ENCODE data around the gene CPPED1. TPM values are rescaled to one million over a fixed set of nuclear protein-coding genes. Genes with fewer than 3 reads are reported as not detected.

The CPPED1 gene
- total RNA-seq, 4 donors from 2014 or later = 10.6 to 21.7 (median 16.7) TPM

DNA sequence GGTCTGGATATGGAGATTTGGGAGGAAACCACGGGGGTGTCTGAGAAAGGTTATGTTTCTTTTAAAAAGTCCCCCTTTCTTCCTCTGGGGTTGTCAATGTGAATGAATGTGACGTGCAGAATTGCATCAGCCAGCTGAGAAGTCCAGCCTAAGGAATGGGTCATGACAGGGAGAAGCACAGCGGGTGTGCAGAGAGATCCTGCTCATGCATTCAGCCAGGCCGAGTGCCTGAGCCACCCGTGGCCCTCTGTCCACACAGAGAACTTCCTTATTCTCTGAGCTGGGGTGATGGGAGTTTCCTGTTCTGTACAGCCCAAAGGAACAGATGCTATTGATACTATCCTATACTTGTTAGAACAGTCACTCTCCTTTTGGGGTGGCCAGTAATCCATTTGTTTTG, 117.9 kb downstream of the CPPED1 start:
- intact Hi-C loops (cut with DNase I) = no loop called here
- Histone ChIP-seq H3K27ac (replicated peaks in 1 of 4) (no peak overlapping the region), H3K4me1 (no peaks in the 10 kb centered on the region), H3K9me3 (no peaks in the 10 kb centered on the region), H3K27me3 (no peaks in the 10 kb centered on the region), H3K4me3 (no peak overlapping the region), H3K36me3 (peaks cover 0 to 2% (median 0%) of the 10 kb centered on the region in 4 donors)
- TF ChIP-seq POLR2AphosphoS5 (IDR thresholded peaks at IDR 0.05) = no peak
- 69% methylated on average over 5 of the region's 5 CpGs for WGBS
- DNase-seq (ENCODE audit: extremely low spot score) = no peak

DNA sequence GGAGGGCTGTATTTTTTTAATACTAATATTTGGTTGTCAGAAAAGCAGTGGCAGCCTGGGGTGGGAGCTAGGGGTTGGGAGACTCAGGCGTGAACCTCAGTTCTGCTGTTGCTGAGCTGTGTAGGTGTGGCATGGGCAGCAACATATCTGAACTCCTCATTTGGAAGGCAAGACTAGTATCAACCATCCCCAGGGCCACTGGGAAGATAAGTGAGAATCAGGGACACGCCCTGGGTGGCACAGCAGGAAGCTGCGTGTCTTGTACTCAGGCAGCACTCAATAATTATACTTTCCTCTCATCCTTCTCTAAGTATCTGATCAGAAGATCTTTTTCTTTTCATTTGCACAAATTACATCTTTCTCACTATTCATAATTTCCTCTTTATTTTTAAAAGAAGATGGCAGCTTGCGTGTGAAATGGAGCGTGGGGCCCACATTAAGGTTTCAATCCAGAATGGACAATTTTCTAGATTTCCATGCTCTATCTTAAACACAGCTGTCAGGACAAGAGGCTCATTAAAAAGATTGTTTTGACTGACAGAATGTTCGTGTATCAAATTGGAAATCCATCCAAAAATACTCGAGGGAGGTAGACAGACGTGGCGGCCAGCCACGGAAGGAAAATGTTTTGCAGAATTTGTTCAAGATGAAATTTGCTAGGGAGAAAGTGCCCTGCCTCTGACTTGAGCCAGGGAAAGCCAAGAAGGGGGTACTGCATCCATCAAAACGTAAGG, 121.1 kb downstream of the CPPED1 start:
- 92% methylated on average over 11 of the region's 11 CpGs for WGBS
- intact Hi-C loops (cut with DNase I) = no loop called here
- peaks cover 0 to 5% (median 2%) of the 10 kb centered on the region in 4 donors for H3K9me3 ChIP-seq
- H3K4me3 ChIP-seq = no peak overlapping the region
- DNase-seq (ENCODE audit: extremely low spot score) = no peak
- H3K27me3 ChIP-seq = no peaks in the 10 kb centered on the region
- no peaks in the 10 kb centered on the region for H3K4me1 ChIP-seq
- no peak for TF ChIP-seq POLR2A (IDR thresholded peaks at IDR 0.05; ENCODE audit: low read depth)
- TF ChIP-seq POLR2AphosphoS5 (IDR thresholded peaks at IDR 0.05) = no peak
- TF ChIP-seq EP300 (IDR thresholded peaks at IDR 0.05) = no peak
- TF ChIP-seq, protein P1, sequence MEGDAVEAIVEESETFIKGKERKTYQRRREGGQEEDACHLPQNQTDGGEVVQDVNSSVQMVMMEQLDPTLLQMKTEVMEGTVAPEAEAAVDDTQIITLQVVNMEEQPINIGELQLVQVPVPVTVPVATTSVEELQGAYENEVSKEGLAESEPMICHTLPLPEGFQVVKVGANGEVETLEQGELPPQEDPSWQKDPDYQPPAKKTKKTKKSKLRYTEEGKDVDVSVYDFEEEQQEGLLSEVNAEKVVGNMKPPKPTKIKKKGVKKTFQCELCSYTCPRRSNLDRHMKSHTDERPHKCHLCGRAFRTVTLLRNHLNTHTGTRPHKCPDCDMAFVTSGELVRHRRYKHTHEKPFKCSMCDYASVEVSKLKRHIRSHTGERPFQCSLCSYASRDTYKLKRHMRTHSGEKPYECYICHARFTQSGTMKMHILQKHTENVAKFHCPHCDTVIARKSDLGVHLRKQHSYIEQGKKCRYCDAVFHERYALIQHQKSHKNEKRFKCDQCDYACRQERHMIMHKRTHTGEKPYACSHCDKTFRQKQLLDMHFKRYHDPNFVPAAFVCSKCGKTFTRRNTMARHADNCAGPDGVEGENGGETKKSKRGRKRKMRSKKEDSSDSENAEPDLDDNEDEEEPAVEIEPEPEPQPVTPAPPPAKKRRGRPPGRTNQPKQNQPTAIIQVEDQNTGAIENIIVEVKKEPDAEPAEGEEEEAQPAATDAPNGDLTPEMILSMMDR (IDR thresholded peaks at IDR 0.05) = no peak
- no peaks in the 10 kb centered on the region for H3K36me3 ChIP-seq
- H3K27ac ChIP-seq (replicated peaks in 1 of 4) = no peak overlapping the region

DNA sequence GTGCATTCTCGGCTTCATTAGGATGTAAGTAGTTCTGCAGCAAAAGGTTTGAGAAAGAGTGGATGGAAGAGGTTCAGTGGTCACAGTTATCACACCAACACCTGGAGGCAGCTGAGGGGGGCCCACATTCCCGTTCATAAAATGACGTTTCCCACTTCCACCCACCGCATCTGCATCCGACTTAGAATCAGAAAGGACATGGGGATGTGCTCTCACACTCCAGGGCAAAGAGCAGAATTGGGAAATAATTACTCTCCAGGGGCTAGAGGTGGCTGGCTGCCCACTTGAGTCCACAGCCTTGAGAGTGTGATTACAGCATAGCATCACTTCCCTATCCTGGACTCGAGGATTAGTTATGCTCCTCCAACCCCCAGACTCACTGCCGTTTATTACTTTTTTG, 122.0 kb downstream of the CPPED1 start:
- DNase-seq (ENCODE audit: extremely low spot score) = no peak
- H3K4me3 ChIP-seq = no peak overlapping the region

DNA sequence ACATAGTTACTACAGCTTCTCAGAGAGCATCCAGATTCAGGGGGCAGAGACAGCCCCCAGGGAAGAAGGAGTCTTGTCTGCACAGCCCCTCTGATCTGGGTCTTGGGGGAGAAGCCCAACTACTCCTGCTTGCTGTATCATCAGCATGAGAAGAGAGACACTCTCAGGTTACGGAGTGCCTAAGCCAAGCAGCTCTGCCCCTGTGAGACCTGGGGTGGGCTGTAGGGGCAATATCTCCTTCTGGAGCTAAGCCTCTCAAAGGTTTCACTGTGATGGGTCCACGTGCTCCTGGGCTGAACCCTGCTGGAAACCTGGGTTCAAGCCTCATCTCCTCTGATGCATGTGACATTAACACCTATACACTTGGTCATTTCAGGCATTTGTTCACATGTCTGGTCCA, 123.2 kb downstream of the CPPED1 start:
- TF ChIP-seq POLR2AphosphoS5 (IDR thresholded peaks at IDR 0.05) (no peak), EP300 (IDR thresholded peaks at IDR 0.05) (no peak), POLR2A (IDR thresholded peaks at IDR 0.05; ENCODE audit: low read depth) (no peak)
- TF ChIP-seq, protein P1 (IDR thresholded peaks at IDR 0.05) = no peak
- Histone ChIP-seq H3K9me3 (peaks cover 0 to 5% (median 2%) of the 10 kb centered on the region in 4 donors), H3K27me3 (no peaks in the 10 kb centered on the region), H3K4me3 (no peak overlapping the region), H3K27ac (replicated peaks in 1 of 4) (no peak overlapping the region), H3K36me3 (no peaks in the 10 kb centered on the region), H3K4me1 (no peaks in the 10 kb centered on the region)
- WGBS = 75% methylated on average over 2 of the region's 2 CpGs
- DNase-seq (ENCODE audit: extremely low spot score) = no peak
- intact Hi-C loops (cut with DNase I) = no loop called here

More for the DNA sequence above, 122.0 kb downstream of the CPPED1 start:
- Histone ChIP-seq H3K27me3 (no peaks in the 10 kb centered on the region), H3K9me3 (peaks cover 0 to 5% (median 2%) of the 10 kb centered on the region in 4 donors), H3K36me3 (no peaks in the 10 kb centered on the region), H3K4me1 (no peaks in the 10 kb centered on the region), H3K27ac (replicated peaks in 1 of 4) (no peak overlapping the region)
- intact Hi-C loops (cut with DNase I) = no loop called here
- no peak for TF ChIP-seq POLR2A (IDR thresholded peaks at IDR 0.05; ENCODE audit: low read depth)
- TF ChIP-seq, protein P1 (IDR thresholded peaks at IDR 0.05) = no peak
- TF ChIP-seq POLR2AphosphoS5 (IDR thresholded peaks at IDR 0.05) = no peak
- no peak for TF ChIP-seq EP300 (IDR thresholded peaks at IDR 0.05)
- 88% methylated on average over 7 of the region's 7 CpGs for WGBS

DNA sequence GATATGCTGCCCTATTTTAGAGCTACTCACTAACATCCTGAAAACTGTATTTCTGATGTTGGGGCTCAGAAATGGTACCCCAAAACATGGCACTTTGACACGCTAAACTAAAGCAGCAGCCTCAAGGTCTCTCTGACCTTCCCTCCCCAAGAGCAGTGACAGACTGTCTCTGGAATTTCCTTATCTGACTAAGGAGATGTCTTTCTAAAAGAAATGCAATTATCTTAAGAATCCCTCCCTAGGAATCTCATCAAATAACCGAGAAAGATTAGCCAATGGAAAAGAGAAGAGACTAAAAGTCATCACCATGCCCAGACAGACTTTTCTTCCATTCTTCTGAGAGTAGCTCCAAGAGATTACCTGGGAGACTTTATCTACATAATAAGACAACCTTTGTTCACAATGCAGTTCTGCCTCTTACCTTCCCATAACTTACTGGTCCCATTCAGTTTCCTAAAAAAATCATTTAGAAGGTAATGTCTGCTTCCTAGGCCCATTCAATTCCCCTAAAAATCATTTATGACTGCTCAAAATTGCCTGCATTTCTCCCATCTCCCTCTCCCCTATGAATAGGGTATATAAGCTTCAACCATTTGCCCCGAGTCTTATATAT, 123.9 kb downstream of the CPPED1 start:
- Histone ChIP-seq H3K4me1 (no peaks in the 10 kb centered on the region), H3K36me3 (no peaks in the 10 kb centered on the region), H3K4me3 (no peak overlapping the region), H3K9me3 (peaks cover 0 to 5% (median 2%) of the 10 kb centered on the region in 4 donors), H3K27me3 (no peaks in the 10 kb centered on the region), H3K27ac (replicated peaks in 1 of 4) (no peak overlapping the region)
- 90% methylated on average over 3 of the region's 3 CpGs for WGBS
- intact Hi-C loops (cut with DNase I) = no loop called here
- no peak for DNase-seq (ENCODE audit: extremely low spot score)
- no peak for TF ChIP-seq EP300 (IDR thresholded peaks at IDR 0.05)
- TF ChIP-seq POLR2A (IDR thresholded peaks at IDR 0.05; ENCODE audit: low read depth) = no peak
- TF ChIP-seq, protein P1 (IDR thresholded peaks at IDR 0.05) = no peak
- TF ChIP-seq POLR2AphosphoS5 (IDR thresholded peaks at IDR 0.05) = no peak
